Fibroblast of pulmonary artery (primary cell): ENCODE data around the gene CFAP91.
A peak's percentile ranks its signal among the peaks of the same experiment; 100 is the strongest.

ENCODE experiments used
- DNase-seq: peaks from one replicate; pipeline ENCODE4 v3.0.0-alpha.2; 2010; ENCODE audit warnings: low read depth
- H3K4me3 ChIP-seq: replicated peaks from 2 replicates; pipeline ENCODE4 v1.5.1; 2011; ENCODE audit warnings: low read depth, mild to moderate bottlenecking, control low read depth, low read length, moderate library complexity
- CTCF ChIP-seq: IDR thresholded peaks from 2 replicates; pipeline ENCODE4 v1.5.1; 2011; ENCODE audit warnings: mild to moderate bottlenecking, control low read depth, low read length, inconsistent platforms; ENCODE audit errors: missing control alignments

Gene CFAP91

GRCh38 chr3:119741657-119742590, 39.1 kb downstream of the CFAP91 start:
- no peak for DNase-seq
- no peak for TF ChIP-seq CTCF
- H3K4me3 ChIP-seq = no peak overlapping the region

- no peak overlapping the region for H3K4me3 ChIP-seq
- no peak for DNase-seq
- TF ChIP-seq CTCF = no peak
Observed at GRCh38 chr3:119743921-119744320, 41.1 kb downstream of the CFAP91 start.

GRCh38 chr3:119745942-119746341, 43.1 kb downstream of the CFAP91 start:
- no peak overlapping the region for H3K4me3 ChIP-seq
- DNase-seq = no peak
- TF ChIP-seq CTCF = no peak

GRCh38 chr3:119746423-119746822, 43.6 kb downstream of the CFAP91 start:
- TF ChIP-seq CTCF = no peak
- DNase-seq = no peak
- no peak overlapping the region for H3K4me3 ChIP-seq

- no peak for DNase-seq
- H3K4me3 ChIP-seq = no peak overlapping the region
- TF ChIP-seq CTCF = no peak
Observed at GRCh38 chr3:119747357-119747756, 44.5 kb downstream of the CFAP91 start.

GRCh38 chr3:119748991-119749390, 46.2 kb downstream of the CFAP91 start:
- DNase-seq = no peak
- TF ChIP-seq CTCF = no peak

GRCh38 chr3:119751423-119751822, 48.6 kb downstream of the CFAP91 start:
- peak; percentile 19 for DNase-seq

More at GRCh38 chr3:119748991-119749390, 46.2 kb downstream of the CFAP91 start:
- H3K4me3 ChIP-seq = no peak overlapping the region

More at GRCh38 chr3:119751423-119751822, 48.6 kb downstream of the CFAP91 start:
- no peak overlapping the region for H3K4me3 ChIP-seq
- no peak for TF ChIP-seq CTCF
